CD4-positive, CD25-positive, alpha-beta regulatory T cell (primary cell): ENCODE measurements around the gene DLG1. TPM values are rescaled to one million over a fixed set of nuclear protein-coding genes. Genes with fewer than 3 reads are reported as not detected.

Experiments used
- ATAC-seq, 2 donors: fragments of 150-1000 bp; cut with Tn5 transposase; one replicate each; pipeline ENCODE4 v1.10.0; 2021; ENCODE audit warnings: low read depth in 2 of 2, moderate number of reproducible peaks in 2 of 2, moderate library complexity in 1 of 2
- DNase-seq, 3 donors: peaks; one replicate each; pipeline versions ENCODE4 v3.0.0 to v3.0.0-alpha.2; 2012 to 2022; ENCODE audit warnings: mixed read lengths in 1 of 3
- H3K27ac ChIP-seq: one replicate; pipeline ENCODE4 v1.7.0; 2013; ENCODE audit warnings: mild to moderate bottlenecking, low read length; ENCODE audit not compliant: insufficient read depth, poor library complexity, severe bottlenecking
- H3K27me3 ChIP-seq: one replicate; pipeline ENCODE4 v1.7.0; 2013; ENCODE audit warnings: low read length; ENCODE audit not compliant: control insufficient read depth, insufficient read depth
- H3K36me3 ChIP-seq: one replicate; pipeline ENCODE4 v1.7.0; 2013; ENCODE audit warnings: mild to moderate bottlenecking, low read length, moderate library complexity; ENCODE audit not compliant: control insufficient read depth, insufficient read depth
- H3K4me1 ChIP-seq: 2 replicates; pipeline ENCODE4 v1.7.0; 2013; ENCODE audit warnings: mild to moderate bottlenecking, low read length; ENCODE audit not compliant: insufficient read depth, control insufficient read depth, poor library complexity, severe bottlenecking
- H3K4me3 ChIP-seq: one replicate; pipeline ENCODE4 v1.7.0; 2013; ENCODE audit warnings: low read depth, mild to moderate bottlenecking, low read length, moderate library complexity
- H3K9me3 ChIP-seq, 2 experiments: 1 replicate in 1 of 2; 2 replicates in 1 of 2; pipeline ENCODE4 v1.7.0; 2013; ENCODE audit warnings: low read length in 2 of 2, mild to moderate bottlenecking in 1 of 2, moderate library complexity in 1 of 2; ENCODE audit not compliant: control insufficient read depth in 2 of 2
- H3K27ac Mint-ChIP-seq, 3 donors: one replicate each; pipeline ENCODE4 v1.8.0; 2020 to 2022; ENCODE audit warnings: mild to moderate bottlenecking in 3 of 3, mixed read lengths in 3 of 3, moderate library complexity in 2 of 3
- H3K27me3 Mint-ChIP-seq: one replicate; pipeline ENCODE4 v1.8.0; 2022; ENCODE audit warnings: mild to moderate bottlenecking, mixed read lengths
- H3K36me3 Mint-ChIP-seq: one replicate; pipeline ENCODE4 v1.8.0; 2020; ENCODE audit warnings: mixed read lengths
- H3K4me1 Mint-ChIP-seq, 4 donors: one replicate each; pipeline ENCODE4 v1.8.0; 2020 to 2022; ENCODE audit warnings: mixed read lengths in 4 of 4, mild to moderate bottlenecking in 1 of 4
- H3K4me3 Mint-ChIP-seq, 4 donors: one replicate each; pipeline ENCODE4 v1.8.0; 2020 to 2022; ENCODE audit warnings: mild to moderate bottlenecking in 4 of 4, mixed read lengths in 4 of 4, moderate library complexity in 3 of 4
- H3K9me3 Mint-ChIP-seq, 7 donors: one replicate each; pipeline ENCODE4 v1.8.0; 2020 to 2022; ENCODE audit warnings: mixed read lengths in 7 of 7, mild to moderate bottlenecking in 3 of 7, moderate library complexity in 2 of 7
- polyA plus RNA-seq, 4 donors: library from polyadenylated mRNA; unstranded; fragments of 300-500 nt; fragmentation: Illumina TruSeq; gene quantifications; one replicate each; pipeline ENCODE4 v1.2.3, GENCODE V29; 2021
- total RNA-seq: library from RNA; stranded (reverse); gene quantifications from one replicate; pipeline ENCODE4 v1.2.3, GENCODE V29; 2022

DLG1 gene
- total and polyA plus RNA-seq, 5 donors from 2014 or later: 25.2 to 106 (median 30.5) TPM

DNA sequence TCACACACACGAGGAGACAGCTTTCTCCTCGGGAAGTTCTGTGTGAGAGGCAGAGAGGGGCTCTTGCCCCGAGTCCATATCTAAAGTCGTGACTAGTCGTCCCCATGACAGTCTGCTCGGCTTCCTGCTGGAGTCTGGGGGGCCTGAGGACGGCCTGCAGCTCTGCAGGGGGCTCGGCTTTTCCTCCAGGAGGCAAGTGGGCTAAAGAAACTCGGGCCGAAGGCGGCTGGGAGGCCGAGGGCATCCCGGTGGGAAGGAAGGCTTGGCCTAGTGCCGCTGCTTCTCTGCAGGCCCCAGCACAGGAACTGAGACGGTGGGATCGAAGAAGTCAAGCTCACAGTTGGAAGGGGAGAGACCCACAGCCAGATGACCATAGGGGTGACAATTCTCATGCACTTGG lies 304.4 kb downstream of the DLG1 start:
- no peak overlapping the region for H3K4me3 Mint-ChIP-seq
- H3K4me3 ChIP-seq: no peak overlapping the region
- no peaks in the 10 kb centered on the region for H3K36me3 Mint-ChIP-seq
- H3K9me3 ChIP-seq: no peaks in the 10 kb centered on the region
- H3K27me3 Mint-ChIP-seq: no peaks in the 10 kb centered on the region
- H3K27me3 ChIP-seq: no peaks in the 10 kb centered on the region
- no peaks in the 10 kb centered on the region for H3K4me1 Mint-ChIP-seq
- DNase-seq (no peak), ATAC-seq (no peak)
- H3K36me3 ChIP-seq: no peaks in the 10 kb centered on the region
- no peaks in the 10 kb centered on the region for H3K4me1 ChIP-seq
- H3K27ac Mint-ChIP-seq: peak overlapping the region in 1 of 3 donors; percentile 66
- no peaks in the 10 kb centered on the region for H3K9me3 Mint-ChIP-seq
- no peak overlapping the region for H3K27ac ChIP-seq
